GM21717 (cell line): ENCODE measurements around the gene NFIA.

Experiments
- ATAC-seq: cut with Tn5 transposase; IDR thresholded peaks from one replicate; pipeline ENCODE4 v1.9.1; 2021; ENCODE audit warnings: mild to moderate bottlenecking, moderate library complexity; ENCODE audit not compliant: unreplicated experiment

Gene NFIA

GRCh38 chr1:61098906-61099437 lies 16.6 kb downstream of the NFIA start:
- ATAC-seq, result no peak

- no peak for ATAC-seq
These were observed 18.2 kb downstream of the NFIA start for GRCh38 chr1:61100578-61100977.

- no peak for ATAC-seq
These were observed 19.2 kb downstream of the NFIA start for GRCh38 chr1:61101536-61101935.

GRCh38 chr1:61102041-61102440 lies 19.7 kb downstream of the NFIA start:
- no peak for ATAC-seq

- ATAC-seq, result no peak
These were observed 20.3 kb downstream of the NFIA start for GRCh38 chr1:61102621-61103020.

- ATAC-seq, result no peak
These were observed 21.9 kb downstream of the NFIA start for GRCh38 chr1:61104220-61104671.

GRCh38 chr1:61107638-61108037 lies 25.3 kb downstream of the NFIA start:
- ATAC-seq, result no peak

GRCh38 chr1:61109158-61109557 lies 26.8 kb downstream of the NFIA start:
- ATAC-seq, result no peak

- ATAC-seq, result no peak
These were observed 27.5 kb downstream of the NFIA start for GRCh38 chr1:61109910-61110309.

GRCh38 chr1:61110554-61110953 lies 28.2 kb downstream of the NFIA start:
- ATAC-seq, result no peak

- no peak for ATAC-seq
These were observed 29.0 kb downstream of the NFIA start for GRCh38 chr1:61111084-61112004.

- ATAC-seq, result no peak
These were observed 32.0 kb downstream of the NFIA start for GRCh38 chr1:61114178-61114870.

- ATAC-seq, result no peak
These were observed 33.1 kb downstream of the NFIA start for GRCh38 chr1:61115436-61115835.

GRCh38 chr1:61116421-61116820 lies 34.1 kb downstream of the NFIA start:
- ATAC-seq, result no peak

GRCh38 chr1:61117283-61117682 lies 34.9 kb downstream of the NFIA start:
- ATAC-seq, result no peak

GRCh38 chr1:61119085-61119484 lies 36.7 kb downstream of the NFIA start:
- ATAC-seq, result no peak

- ATAC-seq, result no peak
These were observed 38.0 kb downstream of the NFIA start for GRCh38 chr1:61120246-61120840.

- no peak for ATAC-seq
These were observed 38.6 kb downstream of the NFIA start for GRCh38 chr1:61120998-61121397.

GRCh38 chr1:61121631-61122030 lies 39.3 kb downstream of the NFIA start:
- ATAC-seq, result no peak

- ATAC-seq, result no peak
These were observed 40.0 kb downstream of the NFIA start for GRCh38 chr1:61122389-61122788.

GRCh38 chr1:61123326-61123725 lies 41.0 kb downstream of the NFIA start:
- no peak for ATAC-seq
